HK-2 (cell line): ENCODE measurements around the gene FBLN2.
"Not testable (repeated sequence)": the region's sequence is repeated elsewhere in the genome, so short reads cannot be mapped to it uniquely, and the experiment has no call there.

ENCODE experiments used
- DNase-seq: peaks from one replicate; pipeline ENCODE4 v3.0.0-alpha.2; 2018; ENCODE audit not compliant: unreplicated experiment

The FBLN2 gene

DNA sequence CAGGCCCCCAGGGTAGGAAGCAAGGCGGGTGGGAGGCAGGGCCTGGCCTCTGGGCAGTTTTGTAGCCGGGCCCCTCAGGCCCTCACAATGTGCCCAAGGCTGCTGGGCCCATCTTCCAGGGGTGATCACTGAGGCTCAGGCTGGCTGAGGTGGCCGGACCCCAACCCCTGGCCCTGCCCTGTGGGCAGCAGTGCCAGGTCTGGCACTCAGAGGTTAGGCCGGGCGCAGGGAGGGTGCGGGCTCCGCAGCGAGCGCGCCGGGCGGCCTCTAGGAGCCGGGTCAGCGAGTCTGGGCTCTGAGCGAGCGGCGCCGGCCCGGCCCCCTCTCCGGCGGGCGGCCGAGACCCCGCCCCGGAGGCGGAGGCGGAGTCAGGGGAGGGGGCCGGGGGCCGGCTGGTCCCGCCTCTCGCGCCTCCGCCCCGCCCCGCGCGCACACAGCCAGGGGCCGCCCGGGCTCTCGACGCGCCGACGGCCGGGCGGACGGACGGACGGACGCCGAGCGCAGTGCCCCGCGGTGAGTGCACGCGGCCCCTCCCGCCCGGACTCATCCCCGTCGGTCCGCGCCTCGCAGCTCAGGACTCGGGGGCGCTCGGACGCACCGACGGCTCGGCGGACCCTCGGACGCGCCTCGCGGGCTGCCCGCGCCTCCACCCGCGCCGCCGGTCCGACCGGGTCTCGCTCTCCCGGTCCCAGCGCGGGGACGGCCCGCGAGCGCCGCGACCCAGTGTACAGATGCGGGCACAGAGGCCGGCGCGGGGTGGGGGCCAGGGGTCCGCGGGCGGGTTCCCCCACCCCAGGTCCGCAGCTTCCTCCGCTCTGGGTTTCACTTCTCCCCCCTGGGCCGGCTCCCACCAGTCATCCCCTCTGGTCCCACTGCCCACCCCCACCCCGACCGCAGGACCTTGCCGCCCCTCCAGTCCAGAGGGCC, at the start of gene FBLN2:
Gene FBLN2 (plus strand): TSS at position 430 of the 927 bp plus-strand sequence. CDS start 21,231 bp downstream, outside the sequence.
- no peak for DNase-seq

DNA sequence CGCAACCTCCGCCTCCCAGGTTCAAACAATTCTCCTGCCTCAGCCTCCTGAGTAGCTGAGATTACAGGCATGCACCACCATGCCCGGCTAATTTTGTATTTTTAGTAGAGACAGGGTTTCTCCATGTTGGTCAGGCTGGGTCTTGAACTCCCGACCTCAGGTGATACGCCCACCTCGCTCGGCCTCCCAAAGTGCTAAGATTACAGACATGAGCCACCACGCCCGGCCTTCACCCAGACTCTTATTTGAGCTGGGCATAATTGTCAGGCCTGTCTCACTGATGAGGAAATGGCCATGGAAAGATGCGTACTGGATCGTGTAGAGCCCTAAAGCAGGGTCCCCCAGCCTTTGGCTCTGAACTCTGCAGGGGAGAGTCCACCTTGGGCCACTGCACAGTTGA, 49.7 kb upstream of the FBLN2 start:
- not testable (repeated sequence) for DNase-seq

GRCh38 chr3:13500133-13500885, 48.6 kb upstream of the FBLN2 start:
- no peak for DNase-seq

GRCh38 chr3:13501056-13501455, 47.9 kb upstream of the FBLN2 start:
- no peak for DNase-seq

GRCh38 chr3:13501521-13501920, 47.4 kb upstream of the FBLN2 start:
- DNase-seq = no peak

DNA sequence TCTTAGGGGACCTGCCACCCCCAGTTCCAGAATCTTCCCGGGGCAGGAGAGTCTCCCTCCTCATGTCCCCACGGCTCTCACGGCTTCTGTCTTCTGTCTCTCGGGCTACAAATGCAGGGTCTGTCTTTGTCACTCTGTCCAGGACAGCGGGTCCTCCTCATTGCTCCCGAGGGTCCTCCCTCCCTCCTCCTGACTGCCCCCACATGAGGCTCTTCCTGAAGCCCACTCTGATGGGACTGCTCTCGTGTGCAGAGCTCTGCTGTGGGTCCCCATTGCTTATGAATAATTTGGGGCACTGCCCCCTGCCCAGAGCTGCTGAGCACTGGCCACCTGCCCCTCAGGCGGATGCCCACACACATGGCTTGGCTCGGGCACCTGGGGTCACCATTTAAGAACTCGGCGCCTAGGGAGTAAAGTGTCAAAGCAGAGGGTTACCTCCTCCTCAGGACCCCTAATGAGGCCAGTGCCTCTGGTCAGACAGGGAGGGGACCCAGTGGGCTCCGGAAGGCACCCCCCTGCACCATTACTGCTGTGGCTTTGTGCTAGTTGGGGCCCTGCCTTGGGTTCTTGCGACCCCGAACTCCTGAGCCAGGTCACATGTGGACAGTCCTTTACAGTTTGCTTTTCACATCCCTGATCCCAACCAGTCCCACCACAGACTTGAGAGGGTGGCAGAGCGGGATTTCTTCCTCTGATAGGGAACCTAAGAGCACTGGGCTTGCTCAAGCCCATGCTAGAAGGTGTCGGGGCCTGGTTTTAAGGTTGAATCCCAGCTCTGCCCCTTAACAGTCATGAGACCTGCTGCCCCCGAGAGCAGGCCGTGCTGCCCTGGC, 46.8 kb upstream of the FBLN2 start:
- DNase-seq = no peak

GRCh38 chr3:13502791-13503060, 46.2 kb upstream of the FBLN2 start:
- DNase-seq = no peak

DNA sequence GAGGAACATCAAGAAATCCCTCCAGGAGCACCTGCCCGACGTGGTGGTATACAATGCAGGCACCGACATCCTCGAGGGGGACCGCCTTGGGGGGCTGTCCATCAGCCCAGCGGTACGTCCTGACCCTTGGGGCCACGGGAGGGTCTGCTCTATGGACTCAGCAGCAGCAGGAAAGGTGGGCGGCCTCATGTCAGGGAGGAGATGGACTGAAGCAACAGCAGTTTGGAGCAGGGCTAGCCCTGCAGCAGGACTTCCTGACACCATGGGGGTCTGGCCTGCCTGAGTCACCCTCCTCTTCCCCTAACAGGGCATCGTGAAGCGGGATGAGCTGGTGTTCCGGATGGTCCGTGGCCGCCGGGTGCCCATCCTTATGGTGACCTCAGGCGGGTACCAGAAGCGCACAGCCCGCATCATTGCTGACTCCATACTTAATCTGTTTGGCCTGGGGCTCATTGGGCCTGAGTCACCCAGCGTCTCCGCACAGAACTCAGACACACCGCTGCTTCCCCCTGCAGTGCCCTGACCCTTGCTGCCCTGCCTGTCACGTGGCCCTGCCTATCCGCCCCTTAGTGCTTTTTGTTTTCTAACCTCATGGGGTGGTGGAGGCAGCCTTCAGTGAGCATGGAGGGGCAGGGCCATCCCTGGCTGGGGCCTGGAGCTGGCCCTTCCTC, 44.6 kb upstream of the FBLN2 start:
- no peak for DNase-seq

GRCh38 chr3:13505147-13506130, 43.5 kb upstream of the FBLN2 start:
- DNase-seq = no peak

DNA sequence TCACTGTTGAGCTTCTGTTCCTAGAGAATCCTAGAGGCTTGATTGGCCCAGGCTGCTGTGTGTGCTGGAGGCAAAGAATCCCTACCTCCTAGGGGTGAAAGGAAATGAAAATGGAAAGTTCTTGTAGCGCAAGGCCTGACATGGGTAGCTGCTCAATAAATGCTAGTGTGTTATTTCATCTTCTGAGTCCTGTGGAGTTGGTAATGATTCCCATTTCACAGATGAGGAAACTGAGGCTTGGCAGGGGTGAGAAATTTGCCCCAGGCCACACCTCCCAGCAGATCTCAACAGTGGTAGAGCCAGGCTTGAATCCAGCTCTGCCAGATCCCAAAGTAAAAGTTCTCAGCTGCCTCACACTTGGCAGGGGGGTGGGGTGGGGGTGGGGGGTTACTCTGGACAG, 42.7 kb upstream of the FBLN2 start:
- DNase-seq = no peak

- no peak for DNase-seq
Measured at GRCh38 chr3:13506680-13507079, 42.2 kb upstream of the FBLN2 start.

DNA sequence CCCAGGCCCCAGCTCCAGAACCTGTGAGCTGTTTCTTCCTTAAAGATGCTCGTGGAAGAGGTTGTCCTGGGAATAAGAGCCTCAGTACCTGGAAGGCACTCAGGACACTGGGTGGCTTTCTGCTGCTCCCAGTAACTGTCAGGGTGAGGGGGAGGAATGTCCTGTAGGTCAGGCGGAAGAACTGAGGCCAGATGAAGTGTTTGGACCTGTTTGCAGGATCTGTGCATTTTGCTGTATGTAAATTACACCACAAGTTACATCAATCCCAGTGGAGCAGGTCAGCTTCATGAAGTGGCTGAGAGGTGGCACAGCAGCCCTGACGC, 41.7 kb upstream of the FBLN2 start:
- no peak for DNase-seq

- no peak for DNase-seq
Measured at GRCh38 chr3:13507570-13508339, 41.2 kb upstream of the FBLN2 start.

DNA sequence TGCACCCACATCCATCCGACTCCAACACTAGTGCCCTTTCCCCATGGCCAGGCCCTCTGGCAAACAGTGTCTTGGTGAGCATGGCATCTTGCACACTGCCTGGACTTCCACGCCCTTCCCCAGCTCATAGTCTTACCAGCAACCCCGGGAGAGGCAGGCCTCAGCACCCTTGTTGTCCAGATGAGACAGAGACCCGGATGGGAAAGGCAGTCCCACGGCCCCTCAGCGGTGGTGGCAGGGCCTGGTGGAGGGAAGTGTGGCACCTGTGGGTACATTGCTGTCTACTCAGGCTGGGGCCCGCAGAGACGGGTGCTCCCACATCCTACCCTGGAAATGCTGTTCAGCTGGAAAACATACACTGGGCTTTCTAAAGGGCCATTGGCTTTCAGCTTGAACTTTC, 40.4 kb upstream of the FBLN2 start:
- DNase-seq = no peak

DNA sequence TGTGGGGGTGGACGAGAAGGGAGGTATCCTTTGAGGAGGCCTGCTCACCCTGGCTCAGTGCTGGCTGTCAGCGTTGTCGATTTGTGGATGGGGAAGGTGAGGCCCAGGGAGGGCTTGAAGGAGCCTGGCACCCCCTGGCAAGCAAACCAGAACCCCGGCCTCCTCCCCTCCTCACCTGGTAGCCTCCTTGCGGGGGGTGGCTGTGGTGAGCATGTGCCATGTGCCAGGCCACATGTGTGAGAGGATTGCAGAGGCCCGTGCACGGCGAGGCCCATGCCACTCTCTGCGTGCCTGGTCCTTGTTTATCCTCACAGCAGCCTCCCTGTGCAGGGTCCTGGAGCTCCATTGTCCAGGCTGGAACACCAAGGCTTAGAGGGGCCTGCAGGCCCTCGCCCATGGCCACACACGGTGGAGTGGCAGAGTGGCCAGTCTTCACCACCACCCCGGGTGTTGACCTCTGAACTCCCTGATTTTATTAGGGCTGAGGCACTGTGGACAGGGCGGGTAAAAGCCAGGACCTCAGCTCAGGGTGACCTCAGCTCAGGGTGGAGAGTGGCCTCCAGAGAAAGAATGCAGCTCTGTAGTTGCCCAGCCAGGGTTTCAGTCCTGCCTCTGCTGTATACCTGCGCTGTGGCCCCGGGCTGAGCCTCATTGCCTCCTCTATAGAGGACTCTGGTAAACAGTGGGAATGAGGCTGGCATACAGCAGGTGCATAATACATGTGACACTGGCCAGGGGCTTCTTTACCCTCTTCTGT, 39.7 kb upstream of the FBLN2 start:
- no peak for DNase-seq

- no peak for DNase-seq
Measured at GRCh38 chr3:13509816-13510192, 39.1 kb upstream of the FBLN2 start.

DNA sequence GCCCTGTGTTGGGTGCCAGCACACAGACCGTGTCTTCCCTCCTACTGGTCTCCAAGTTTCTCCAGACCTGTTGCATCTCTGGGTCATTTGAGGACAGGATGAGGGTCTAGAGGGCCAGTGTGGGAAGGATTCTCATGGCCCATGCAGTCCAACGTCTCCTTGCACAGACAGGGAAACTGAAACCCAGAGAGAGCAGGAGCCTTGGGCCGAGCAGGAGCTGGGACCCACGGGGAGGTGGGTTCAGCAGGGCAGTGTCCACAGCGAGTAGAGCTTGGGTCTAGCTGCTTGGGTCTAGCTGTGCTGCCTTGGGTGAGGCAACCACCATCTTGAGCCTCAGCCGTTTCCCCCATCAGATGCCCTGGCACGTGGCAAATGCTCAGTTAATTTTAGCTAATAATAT, 36.5 kb upstream of the FBLN2 start:
- no peak for DNase-seq

GRCh38 chr3:13513051-13513912, 35.6 kb upstream of the FBLN2 start:
- no peak for DNase-seq
